ENCODE results near the gene FCGR3A.
"Not testable (repeated sequence)": the region's sequence is repeated elsewhere in the genome, so short reads cannot be mapped to it uniquely, and the experiment has no call there.

Gene FCGR3A

GRCh38 chr1:161556990-161557389, 7.4 kb upstream of the FCGR3A start:
- not testable (repeated sequence) for DNase-seq (ENCODE audit: low spot score)

- DNase-seq (ENCODE audit: low spot score) = not testable (repeated sequence)
Measured at GRCh38 chr1:161556143-161556542, 6.5 kb upstream of the FCGR3A start.

GRCh38 chr1:161554815-161555417, 5.3 kb upstream of the FCGR3A start:
- not testable (repeated sequence) for DNase-seq (ENCODE audit: low spot score)

- DNase-seq (ENCODE audit: low spot score) = not testable (repeated sequence)
Measured at GRCh38 chr1:161554340-161554739, 4.7 kb upstream of the FCGR3A start.

- not testable (repeated sequence) for DNase-seq (ENCODE audit: low spot score)
Measured at GRCh38 chr1:161553631-161554030, 4.0 kb upstream of the FCGR3A start.

- DNase-seq (ENCODE audit: low spot score) = not testable (repeated sequence)
Measured at GRCh38 chr1:161550942-161551341, 1.3 kb upstream of the FCGR3A start.

GRCh38 chr1:161548749-161549406, 740 bp downstream of the FCGR3A start:
- DNase-seq (ENCODE audit: low spot score) = not testable (repeated sequence)

GRCh38 chr1:161547995-161548741, 1.4 kb downstream of the FCGR3A start:
- DNase-seq (ENCODE audit: low spot score) = not testable (repeated sequence)

GRCh38 chr1:161545005-161545731, 4.5 kb downstream of the FCGR3A start:
- DNase-seq (ENCODE audit: low spot score) = not testable (repeated sequence)

GRCh38 chr1:161543125-161543524, 6.5 kb downstream of the FCGR3A start:
- DNase-seq (ENCODE audit: low spot score) = not testable (repeated sequence)

- not testable (repeated sequence) for DNase-seq (ENCODE audit: low spot score)
Measured at GRCh38 chr1:161542091-161542559, 7.5 kb downstream of the FCGR3A start.

- DNase-seq (ENCODE audit: low spot score) = not testable (repeated sequence)
Measured at GRCh38 chr1:161540570-161540960, 9.1 kb downstream of the FCGR3A start.

- peak; percentile 86 for DNase-seq (ENCODE audit: low spot score)
Measured at GRCh38 chr1:161539731-161540569, 9.7 kb downstream of the FCGR3A start.

GRCh38 chr1:161538925-161539479, 10.6 kb downstream of the FCGR3A start:
- DNase-seq (ENCODE audit: low spot score) = not testable (repeated sequence)

GRCh38 chr1:161537068-161537669, 12.4 kb downstream of the FCGR3A start:
- DNase-seq (ENCODE audit: low spot score) = not testable (repeated sequence)

GRCh38 chr1:161532644-161533567, 16.7 kb downstream of the FCGR3A start:
- peak; percentile 83 for DNase-seq (ENCODE audit: low spot score)

- DNase-seq (ENCODE audit: low spot score) = peak; percentile 68
Measured at GRCh38 chr1:161531986-161532643, 17.5 kb downstream of the FCGR3A start.
